Stimulated activated CD8-positive, alpha-beta memory T cell treated with anti-CD3 and anti-CD28 coated beads, Interleukin-7, amount 100 ng/mL, for 48 hours (primary cell): Measurements from ENCODE around the gene DDX39B.
A peak's percentile ranks its signal among the peaks of the same experiment; 100 is the strongest.
"Not testable (repeated sequence)": the region's sequence is repeated elsewhere in the genome, so short reads cannot be mapped to it uniquely, and the experiment has no call there.

Experiments used
- DNase-seq, 2 donors: peaks; one replicate each; pipeline ENCODE4 v3.0.0-alpha.2; 2020; ENCODE audit warnings: low read depth in 1 of 2; ENCODE audit errors: extremely low read depth in 1 of 2

Gene DDX39B

DNA sequence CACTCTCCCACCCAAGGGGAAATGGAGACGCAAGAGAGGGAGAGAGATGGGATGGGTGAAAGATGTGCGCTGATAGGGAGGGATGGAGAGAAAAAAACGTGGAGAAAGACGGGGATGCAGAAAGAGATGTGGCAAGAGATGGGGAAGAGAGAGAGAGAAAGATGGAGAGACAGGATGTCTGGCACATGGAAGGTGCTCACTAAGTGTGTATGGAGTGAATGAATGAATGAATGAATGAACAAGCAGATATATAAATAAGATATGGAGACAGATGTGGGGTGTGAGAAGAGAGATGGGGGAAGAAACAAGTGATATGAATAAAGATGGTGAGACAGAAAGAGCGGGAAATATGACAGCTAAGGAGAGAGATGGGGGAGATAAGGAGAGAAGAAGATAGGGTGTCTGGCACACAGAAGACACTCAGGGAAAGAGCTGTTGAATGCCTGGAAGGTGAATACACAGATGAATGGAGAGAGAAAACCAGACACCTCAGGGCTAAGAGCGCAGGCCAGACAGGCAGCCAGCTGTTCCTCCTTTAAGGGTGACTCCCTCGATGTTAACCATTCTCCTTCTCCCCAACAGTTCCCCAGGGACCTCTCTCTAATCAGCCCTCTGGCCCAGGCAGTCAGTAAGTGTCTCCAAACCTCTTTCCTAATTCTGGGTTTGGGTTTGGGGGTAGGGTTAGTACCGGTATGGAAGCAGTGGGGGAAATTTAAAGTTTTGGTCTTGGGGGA, 34.3 kb upstream of the DDX39B start:
- DNase-seq, result no peak

DNA sequence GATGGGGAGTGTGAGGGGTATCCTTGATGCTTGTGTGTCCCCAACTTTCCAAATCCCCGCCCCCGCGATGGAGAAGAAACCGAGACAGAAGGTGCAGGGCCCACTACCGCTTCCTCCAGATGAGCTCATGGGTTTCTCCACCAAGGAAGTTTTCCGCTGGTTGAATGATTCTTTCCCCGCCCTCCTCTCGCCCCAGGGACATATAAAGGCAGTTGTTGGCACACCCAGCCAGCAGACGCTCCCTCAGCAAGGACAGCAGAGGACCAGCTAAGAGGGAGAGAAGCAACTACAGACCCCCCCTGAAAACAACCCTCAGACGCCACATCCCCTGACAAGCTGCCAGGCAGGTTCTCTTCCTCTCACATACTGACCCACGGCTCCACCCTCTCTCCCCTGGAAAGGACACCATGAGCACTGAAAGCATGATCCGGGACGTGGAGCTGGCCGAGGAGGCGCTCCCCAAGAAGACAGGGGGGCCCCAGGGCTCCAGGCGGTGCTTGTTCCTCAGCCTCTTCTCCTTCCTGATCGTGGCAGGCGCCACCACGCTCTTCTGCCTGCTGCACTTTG, 33.6 kb upstream of the DDX39B start, which contains the start of gene TNF:
Gene TNF (plus strand): TSS at position 231 of the 567 bp plus-strand sequence. CDS start 177 bp downstream, at position 408.
- DNase-seq, result peak in 1 of 2 donors; percentile 83

DNA sequence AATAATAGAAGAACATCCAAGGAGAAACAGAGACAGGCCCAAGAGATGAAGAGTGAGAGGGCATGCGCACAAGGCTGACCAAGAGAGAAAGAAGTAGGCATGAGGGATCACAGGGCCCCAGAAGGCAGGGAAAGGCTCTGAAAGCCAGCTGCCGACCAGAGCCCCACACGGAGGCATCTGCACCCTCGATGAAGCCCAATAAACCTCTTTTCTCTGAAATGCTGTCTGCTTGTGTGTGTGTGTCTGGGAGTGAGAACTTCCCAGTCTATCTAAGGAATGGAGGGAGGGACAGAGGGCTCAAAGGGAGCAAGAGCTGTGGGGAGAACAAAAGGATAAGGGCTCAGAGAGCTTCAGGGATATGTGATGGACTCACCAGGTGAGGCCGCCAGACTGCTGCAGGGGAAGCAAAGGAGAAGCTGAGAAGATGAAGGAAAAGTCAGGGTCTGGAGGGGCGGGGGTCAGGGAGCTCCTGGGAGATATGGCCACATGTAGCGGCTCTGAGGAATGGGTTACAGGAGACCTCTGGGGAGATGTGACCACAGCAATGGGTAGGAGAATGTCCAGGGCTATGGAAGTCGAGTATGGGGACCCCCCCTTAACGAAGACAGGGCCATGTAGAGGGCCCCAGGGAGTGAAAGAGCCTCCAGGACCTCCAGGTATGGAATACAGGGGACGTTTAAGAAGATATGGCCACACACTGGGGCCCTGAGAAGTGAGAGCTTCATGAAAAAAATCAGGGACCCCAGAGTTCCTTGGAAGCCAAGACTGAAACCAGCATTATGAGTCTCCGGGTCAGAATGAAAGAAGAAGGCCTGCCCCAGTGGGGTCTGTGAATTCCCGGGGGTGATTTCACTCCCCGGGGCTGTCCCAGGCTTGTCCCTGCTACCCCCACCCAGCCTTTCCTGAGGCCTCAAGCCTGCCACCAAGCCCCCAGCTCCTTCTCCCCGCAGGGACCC, 32.6 kb upstream of the DDX39B start:
- DNase-seq, result no peak

DNA sequence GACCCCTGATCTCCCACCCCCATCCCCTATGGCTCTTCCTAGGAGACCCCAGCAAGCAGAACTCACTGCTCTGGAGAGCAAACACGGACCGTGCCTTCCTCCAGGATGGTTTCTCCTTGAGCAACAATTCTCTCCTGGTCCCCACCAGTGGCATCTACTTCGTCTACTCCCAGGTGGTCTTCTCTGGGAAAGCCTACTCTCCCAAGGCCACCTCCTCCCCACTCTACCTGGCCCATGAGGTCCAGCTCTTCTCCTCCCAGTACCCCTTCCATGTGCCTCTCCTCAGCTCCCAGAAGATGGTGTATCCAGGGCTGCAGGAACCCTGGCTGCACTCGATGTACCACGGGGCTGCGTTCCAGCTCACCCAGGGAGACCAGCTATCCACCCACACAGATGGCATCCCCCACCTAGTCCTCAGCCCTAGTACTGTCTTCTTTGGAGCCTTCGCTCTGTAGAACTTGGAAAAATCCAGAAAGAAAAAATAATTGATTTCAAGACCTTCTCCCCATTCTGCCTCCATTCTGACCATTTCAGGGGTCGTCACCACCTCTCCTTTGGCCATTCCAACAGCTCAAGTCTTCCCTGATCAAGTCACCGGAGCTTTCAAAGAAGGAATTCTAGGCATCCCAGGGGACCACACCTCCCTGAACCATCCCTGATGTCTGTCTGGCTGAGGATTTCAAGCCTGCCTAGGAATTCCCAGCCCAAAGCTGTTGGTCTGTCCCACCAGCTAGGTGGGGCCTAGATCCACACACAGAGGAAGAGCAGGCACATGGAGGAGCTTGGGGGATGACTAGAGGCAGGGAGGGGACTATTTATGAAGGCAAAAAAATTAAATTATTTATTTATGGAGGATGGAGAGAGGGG, 31.7 kb upstream of the DDX39B start:
- DNase-seq, result no peak

DNA sequence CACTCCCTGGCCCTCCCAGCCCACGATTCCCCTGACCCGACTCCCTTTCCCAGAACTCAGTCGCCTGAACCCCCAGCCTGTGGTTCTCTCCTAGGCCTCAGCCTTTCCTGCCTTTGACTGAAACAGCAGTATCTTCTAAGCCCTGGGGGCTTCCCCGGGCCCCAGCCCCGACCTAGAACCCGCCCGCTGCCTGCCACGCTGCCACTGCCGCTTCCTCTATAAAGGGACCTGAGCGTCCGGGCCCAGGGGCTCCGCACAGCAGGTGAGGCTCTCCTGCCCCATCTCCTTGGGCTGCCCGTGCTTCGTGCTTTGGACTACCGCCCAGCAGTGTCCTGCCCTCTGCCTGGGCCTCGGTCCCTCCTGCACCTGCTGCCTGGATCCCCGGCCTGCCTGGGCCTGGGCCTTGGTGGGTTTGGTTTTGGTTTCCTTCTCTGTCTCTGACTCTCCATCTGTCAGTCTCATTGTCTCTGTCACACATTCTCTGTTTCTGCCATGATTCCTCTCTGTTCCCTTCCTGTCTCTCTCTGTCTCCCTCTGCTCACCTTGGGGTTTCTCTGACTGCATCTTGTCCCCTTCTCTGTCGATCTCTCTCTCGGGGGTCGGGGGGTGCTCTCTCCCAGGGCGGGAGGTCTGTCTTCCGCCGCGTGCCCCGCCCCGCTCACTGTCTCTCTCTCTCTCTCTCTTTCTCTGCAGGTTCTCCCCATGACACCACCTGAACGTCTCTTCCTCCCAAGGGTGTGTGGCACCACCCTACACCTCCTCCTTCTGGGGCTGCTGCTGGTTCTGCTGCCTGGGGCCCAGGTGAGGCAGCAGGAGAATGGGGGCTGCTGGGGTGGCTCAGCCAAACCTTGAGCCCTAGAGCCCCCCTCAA, 30.5 kb upstream of the DDX39B start, which contains the start of gene LTA:
Gene LTA (plus strand): TSS at position 249 of the 871 bp plus-strand sequence. CDS start 454 bp downstream, at position 703.
- DNase-seq, result peak; percentile 78 to 87

DNA sequence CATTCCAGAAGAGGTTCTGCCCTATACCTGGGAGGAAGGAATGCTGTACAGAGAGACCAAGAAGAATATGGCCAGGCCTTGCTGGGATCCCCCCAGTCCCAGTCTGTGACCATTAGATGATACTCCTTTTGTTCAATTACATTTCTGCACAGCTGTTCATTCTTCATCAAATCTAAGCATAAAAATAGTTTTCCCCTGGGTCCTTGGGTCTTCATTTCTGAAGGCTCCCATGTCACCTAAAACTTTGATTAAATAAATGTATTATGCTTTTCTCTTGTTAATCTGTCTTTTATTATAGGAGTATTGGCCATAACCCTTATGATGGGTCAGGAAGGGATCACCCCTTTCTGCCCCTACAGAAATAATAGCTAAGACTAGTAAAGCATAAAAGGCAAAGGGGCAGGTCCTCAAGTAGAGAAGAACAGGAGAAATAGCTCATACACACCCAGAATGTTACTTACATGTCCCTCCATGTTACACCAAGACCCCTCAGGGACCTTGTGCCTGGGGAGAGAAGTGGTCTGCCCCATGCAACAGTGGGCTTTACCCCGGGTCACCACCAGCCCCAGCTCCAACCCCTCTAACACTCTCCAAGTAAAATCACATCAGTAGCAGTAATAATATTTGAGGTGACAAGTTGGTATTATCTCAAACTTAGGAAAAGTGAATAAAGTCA, 28.2 kb upstream of the DDX39B start:
- no peak for DNase-seq

DNA sequence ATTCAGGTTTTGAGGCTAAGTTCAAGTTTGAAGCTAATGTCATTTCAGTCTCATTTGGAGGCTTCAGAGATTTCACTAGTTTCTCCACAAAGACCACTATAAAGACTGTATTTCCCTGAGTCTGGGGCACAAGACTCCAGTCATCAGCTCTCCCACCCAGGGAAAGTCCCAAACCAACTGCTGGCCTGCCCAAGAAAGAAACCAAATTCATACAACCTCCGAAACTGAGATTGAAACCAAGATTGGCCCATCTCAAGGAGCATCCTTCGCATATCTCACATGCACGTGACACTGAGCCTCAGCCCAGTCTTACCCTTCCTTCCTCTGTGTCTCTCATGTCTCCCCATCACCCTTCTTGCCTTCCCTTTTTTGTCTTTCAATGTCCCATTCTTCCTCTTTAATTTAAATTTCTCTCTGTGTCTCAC, 26.7 kb upstream of the DDX39B start:
- peak in 1 of 2 donors; percentile 78 for DNase-seq

DNA sequence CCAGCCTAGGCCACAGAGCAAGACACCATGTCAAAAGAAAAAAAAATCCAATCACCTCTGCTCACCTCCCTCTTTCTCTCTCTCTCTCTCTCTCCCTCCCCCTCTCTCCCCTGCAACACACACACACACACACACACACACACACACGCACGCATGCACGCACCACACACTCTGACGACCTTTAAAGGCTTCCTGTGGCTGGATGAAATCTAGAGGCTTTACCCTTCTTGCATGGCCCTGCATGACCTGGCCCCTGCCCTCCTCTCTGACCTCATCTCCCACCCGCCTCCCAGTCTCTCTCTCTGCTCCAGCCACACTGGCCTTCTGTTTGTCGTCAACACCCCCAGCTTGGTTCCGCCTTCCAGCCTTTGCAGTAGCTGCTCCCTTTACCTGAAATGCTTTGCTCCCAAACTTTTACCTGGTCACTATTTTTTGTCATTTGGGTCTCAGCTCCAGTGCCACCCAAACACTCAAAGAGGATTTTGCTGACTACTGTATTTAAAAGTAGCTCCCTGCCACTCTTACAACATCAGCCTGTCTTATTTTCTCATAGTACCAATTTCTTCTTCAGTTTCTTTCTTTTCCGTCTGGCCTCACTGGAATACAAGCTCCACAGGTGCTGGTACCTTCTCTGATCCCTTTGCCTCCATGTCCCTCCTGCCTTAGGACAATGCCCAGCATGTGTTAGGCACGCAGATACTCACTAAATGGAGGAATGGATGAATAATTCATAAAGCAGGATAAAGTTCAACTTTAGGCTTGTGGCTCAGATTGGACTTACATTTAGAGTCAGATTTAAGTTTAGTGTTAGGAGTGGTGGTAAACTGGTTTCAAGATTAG, 25.9 kb upstream of the DDX39B start:
- no peak for DNase-seq

DNA sequence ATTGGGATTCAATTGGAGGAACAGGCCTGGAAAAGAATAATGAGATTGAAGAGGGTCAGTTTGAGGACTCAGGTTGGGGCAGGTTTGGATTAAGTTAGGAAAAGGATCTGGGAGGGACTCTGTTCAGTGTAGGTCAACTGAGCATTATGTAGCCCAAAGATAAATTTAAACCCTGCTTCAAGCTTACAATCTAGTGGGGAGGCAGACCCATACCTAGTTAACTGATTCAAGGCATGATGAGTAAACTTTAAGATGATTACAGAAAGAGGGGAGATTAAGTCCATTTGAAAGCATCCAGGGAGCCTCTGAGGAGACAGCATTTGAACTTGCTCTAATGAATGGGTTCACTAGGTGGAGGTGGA, 18.9 kb upstream of the DDX39B start:
- DNase-seq, result no peak

DNA sequence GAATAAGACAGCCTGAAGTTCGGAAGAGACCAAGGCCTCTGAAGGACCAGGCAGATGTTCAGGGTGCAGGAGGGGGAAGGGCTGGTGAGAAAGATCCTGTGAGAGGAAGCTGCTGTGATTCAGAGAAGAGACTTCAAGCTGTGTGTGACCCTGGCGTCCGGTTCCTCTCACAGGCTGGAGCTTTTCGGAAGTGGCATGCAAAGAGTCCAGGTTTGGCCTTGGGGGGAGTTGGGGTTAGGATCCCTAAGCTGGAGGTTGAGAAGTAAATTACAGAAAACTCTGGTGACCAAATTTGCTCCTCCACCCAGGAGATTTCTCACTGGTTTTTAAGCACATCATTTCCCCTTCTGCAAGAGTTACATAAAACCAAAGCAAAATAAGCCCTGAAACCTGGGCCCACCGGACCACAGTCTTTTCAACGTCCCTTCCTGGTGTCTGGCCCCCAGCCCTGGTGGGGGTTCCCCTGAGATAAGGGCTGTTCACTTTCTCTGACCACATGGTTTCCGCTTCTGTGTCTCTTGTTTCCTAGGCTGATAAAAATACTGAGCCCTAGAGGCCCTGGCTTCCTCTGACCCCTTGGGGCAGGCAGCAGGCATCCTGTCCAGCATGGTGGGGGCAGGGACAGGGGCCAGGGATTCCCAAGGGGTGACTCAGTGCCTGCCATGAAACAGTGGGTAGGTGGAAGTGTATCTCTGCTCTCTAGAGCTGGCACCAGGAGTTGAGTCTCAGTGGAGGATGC, 18.3 kb upstream of the DDX39B start:
- DNase-seq, result no peak

DNA sequence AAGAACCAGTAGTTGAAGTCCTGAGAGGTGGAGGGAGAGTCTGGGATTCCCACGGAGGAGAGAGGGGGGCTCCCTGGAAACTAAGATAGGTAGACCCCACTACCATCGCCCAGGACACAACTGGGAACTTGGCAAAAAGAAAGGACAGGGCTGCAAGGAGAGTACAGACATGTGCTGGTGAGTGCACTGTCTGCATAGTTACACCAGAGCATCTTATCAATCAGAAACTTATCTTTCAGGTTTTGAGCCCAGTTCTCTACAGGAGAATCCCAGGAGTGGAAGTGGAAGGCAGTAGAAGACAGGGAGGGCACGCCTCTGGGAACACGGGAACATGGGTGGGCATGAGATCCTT, 17.8 kb upstream of the DDX39B start:
- no peak for DNase-seq

DNA sequence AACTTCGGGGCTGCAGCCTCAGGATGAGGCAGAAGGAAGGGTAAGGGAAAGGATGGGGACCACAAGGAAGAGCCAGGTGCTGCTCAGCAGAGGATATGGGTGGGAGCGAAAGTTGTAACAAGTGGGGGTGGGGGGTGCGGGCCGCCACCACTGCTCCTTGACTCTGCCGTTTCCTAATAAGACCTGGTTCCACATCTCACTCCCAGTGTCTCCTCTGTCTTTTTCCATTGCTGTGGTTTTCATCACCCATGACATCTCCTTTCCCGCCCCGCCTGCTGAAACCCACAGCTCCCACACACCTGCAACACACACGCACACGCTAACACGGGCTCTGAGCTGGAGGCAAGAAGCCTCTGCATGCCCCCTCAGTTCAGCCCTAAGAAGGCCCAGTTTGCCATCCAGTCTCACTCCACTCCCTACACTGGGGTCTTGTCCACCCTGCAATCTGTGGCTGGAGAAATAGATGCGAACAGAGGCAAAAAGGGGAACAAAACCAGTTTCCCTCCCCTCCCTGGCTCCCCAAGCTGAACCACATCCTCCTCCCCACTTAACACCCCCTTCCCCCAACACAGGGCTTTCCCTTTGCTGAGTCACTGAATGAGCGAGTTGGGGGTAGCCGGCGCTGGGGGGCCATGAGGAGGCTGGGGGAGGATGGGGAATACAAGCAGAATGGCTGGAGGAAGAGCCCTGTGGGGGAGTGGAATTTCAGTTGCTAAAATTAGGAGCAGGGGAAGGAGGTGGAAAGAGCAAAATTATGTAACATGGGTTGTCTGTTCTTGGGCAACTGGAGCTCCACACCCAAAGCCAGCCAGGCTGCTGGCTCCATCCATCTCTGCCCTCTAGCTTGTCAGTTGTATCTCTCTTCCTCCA, 17.1 kb upstream of the DDX39B start:
- DNase-seq, result no peak

DNA sequence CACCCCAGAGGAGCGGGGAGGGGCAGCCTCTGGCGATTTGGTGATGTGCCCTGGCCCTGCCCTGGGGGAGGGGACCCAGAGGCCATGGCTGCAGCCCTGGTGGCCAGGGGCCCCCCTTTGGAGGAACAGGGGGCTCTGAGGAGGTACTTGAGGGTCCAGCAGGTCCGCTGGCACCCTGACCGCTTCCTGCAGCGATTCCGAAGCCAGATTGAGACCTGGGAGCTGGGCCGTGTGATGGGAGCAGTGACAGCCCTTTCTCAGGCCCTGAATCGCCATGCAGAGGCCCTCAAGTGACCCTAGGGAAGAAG, 16.5 kb upstream of the DDX39B start:
- no peak for DNase-seq

DNA sequence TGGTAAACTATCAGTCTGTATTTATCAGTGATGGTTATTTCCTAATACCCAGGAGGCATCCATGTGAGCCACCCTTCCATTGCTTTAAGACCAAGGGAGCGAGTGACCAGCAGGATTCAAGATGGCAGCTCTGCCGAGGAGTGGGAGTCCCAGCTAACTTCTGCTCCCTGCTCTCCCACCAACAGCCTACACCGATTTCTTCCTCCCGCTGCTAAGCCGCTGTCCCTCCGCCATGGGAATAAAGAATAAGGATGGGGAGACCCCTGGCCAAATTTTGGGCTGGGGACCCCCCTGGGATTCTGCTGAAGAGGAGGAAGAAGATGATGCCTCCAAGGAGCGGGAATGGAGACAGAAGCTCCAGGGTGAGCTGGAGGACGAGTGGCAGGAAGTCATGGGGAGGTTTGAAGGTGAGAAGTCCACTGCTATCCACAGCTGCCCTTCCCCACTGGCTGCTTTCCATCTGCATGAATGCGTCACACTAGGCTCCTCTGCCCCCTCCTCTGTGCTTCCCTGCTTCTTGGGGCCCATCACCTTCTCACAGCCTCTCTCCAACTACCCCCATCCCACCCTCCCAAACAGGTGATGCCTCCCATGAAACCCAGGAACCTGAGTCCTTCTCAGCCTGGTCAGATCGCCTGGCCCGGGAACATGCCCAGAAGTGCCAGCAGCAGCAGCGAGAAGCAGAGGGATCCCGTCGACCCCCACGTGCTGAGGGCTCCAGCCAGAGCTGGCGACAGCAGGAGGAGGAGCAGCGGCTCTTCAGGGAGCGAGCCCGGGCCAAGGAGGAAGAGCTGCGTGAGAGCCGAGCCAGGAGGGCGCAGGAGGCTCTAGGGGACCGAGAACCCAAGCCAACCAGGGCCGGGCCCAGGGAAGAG, 15.9 kb upstream of the DDX39B start:
- no peak for DNase-seq

DNA sequence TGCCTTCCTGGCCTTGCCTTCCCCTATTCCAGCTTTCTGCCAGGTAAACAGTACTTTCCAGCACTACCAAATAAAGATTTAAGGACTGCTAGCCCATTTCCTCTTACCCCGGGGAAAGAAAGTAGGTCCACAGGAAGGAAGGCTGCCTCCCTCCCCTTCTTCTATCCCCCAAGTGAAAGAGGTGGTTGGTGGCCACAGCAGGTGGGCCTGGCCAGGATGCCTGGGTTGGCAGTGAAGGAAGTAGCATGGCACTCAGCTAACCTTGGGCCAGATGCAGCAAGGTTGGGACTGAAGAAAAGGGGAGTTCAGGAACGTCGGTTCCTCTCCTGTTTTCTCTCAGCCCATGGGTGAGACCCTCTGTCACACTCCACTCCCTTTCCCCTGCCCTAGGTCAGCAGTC, 14.5 kb upstream of the DDX39B start:
- no peak for DNase-seq

DNA sequence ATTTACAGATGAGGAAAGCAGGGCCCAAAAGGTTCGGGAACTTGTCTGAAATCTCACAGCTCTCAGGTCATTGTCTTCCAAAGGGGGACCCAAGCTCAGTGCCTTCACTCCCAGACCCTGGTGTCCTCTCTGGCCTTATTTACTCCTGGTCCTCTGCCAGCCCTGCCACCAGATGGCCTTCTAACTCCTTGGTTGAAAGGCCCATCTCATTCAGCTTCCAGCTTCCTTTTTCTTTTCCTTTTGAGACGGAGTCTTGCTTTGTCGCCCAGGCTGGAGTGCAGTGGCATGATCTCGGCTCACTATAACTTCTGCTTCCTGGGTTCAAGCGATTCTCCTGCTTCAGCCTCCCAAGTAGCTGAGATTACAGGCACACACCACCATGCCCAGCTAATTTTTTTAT, 9.6 kb upstream of the DDX39B start:
- DNase-seq, result not testable (repeated sequence)
